NT2/D1 (cell line): Measurements from ENCODE around the gene ZNF524.

Experiments
- YY1 ChIP-seq: IDR thresholded peaks from 2 replicates; pipeline ENCODE4 v1.6.1; 2011; ENCODE audit not compliant: insufficient read length, insufficient read depth
- ZNF274 ChIP-seq: IDR thresholded peaks from 2 replicates; pipeline ENCODE4 v1.6.1; 2011; ENCODE audit warnings: mild to moderate bottlenecking, low read depth, low read length

GRCh38 chr19:55642153-55643002 lies 42.3 kb downstream of the ZNF524 start:
- no peak for TF ChIP-seq YY1
- TF ChIP-seq ZNF274: no peak
